ENCODE measurements around the gene KPNA3.
"Not testable (repeated sequence)": the region's sequence is repeated elsewhere in the genome, so short reads cannot be mapped to it uniquely, and the experiment has no call there.

KPNA3 gene

GRCh38 chr13:49806126-49806536 lies 13.6 kb upstream of the KPNA3 start:
- no peak overlapping the region for H3K4me3 ChIP-seq (IDR thresholded peaks at IDR 0.05; ENCODE audit: insufficient read depth, low read depth, low read length)
- H3K4me1 ChIP-seq (ENCODE audit: low read depth, poor library complexity, severe bottlenecking), result no peaks in the 10 kb centered on the region
- H3K27ac ChIP-seq, result no peak overlapping the region
- no peaks in the 10 kb centered on the region for H3K36me3 ChIP-seq (ENCODE audit: insufficient read depth)
- H3K27me3 ChIP-seq (ENCODE audit: insufficient read depth, low read depth), result no peaks in the 10 kb centered on the region
- TF ChIP-seq, protein P1, sequence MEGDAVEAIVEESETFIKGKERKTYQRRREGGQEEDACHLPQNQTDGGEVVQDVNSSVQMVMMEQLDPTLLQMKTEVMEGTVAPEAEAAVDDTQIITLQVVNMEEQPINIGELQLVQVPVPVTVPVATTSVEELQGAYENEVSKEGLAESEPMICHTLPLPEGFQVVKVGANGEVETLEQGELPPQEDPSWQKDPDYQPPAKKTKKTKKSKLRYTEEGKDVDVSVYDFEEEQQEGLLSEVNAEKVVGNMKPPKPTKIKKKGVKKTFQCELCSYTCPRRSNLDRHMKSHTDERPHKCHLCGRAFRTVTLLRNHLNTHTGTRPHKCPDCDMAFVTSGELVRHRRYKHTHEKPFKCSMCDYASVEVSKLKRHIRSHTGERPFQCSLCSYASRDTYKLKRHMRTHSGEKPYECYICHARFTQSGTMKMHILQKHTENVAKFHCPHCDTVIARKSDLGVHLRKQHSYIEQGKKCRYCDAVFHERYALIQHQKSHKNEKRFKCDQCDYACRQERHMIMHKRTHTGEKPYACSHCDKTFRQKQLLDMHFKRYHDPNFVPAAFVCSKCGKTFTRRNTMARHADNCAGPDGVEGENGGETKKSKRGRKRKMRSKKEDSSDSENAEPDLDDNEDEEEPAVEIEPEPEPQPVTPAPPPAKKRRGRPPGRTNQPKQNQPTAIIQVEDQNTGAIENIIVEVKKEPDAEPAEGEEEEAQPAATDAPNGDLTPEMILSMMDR (conservative IDR thresholded peaks at IDR 0.05; ENCODE audit: low read depth, low read length), result no peak
- no peaks in the 10 kb centered on the region for H4K20me1 ChIP-seq (ENCODE audit: insufficient read depth)
- no peak overlapping the region for H3K4me2 ChIP-seq
- no peak overlapping the region for H3K9ac ChIP-seq
- no peaks in the 10 kb centered on the region for H3K79me2 ChIP-seq (ENCODE audit: insufficient read depth, low read depth)
- no peak overlapping the region for H2AFZ ChIP-seq (ENCODE audit: low read depth)

DNA sequence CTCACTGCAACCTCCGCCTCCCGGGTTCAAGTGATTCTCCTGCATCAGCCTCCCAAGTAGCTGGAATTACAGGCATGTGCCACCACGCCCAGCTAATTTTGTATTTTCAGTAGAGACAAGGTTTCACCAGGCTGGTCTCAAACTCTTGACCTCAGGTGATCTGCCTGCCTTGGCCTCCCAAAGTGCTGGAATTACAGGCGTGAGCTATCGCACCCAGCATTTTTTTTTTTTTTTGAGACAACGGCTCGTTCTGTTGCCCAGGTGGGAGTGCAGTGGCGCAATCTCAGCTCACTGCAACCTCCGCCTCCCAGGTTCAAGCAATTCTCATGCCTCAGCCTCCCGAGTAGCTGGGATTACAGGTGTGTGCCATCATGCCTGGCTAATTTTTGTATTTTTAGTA lies 10.6 kb upstream of the KPNA3 start:
- not testable (repeated sequence) for H3K36me3 ChIP-seq (ENCODE audit: insufficient read depth); H3K27me3 ChIP-seq (ENCODE audit: insufficient read depth, low read depth); H3K4me3 ChIP-seq (IDR thresholded peaks at IDR 0.05; ENCODE audit: insufficient read depth, low read depth, low read length); H3K79me2 ChIP-seq (ENCODE audit: insufficient read depth, low read depth); H2AFZ ChIP-seq (ENCODE audit: low read depth); H3K9ac ChIP-seq; H3K4me1 ChIP-seq (ENCODE audit: low read depth, poor library complexity, severe bottlenecking); H3K27ac ChIP-seq; H3K4me2 ChIP-seq; H4K20me1 ChIP-seq (ENCODE audit: insufficient read depth)

GRCh38 chr13:49802426-49802825 lies 9.9 kb upstream of the KPNA3 start:
- no peak overlapping the region for H3K4me2 ChIP-seq
- H2AFZ ChIP-seq (ENCODE audit: low read depth), result no peak overlapping the region
- TF ChIP-seq, protein P1 (conservative IDR thresholded peaks at IDR 0.05; ENCODE audit: low read depth, low read length), result no peak
- no peaks in the 10 kb centered on the region for H3K27me3 ChIP-seq (ENCODE audit: insufficient read depth, low read depth)
- H3K9ac ChIP-seq, result no peak overlapping the region
- no peaks in the 10 kb centered on the region for H3K79me2 ChIP-seq (ENCODE audit: insufficient read depth, low read depth)
- no peaks in the 10 kb centered on the region for H3K36me3 ChIP-seq (ENCODE audit: insufficient read depth)
- no peak overlapping the region for H3K4me3 ChIP-seq (IDR thresholded peaks at IDR 0.05; ENCODE audit: insufficient read depth, low read depth, low read length)
- H3K27ac ChIP-seq, result no peak overlapping the region
- no peaks in the 10 kb centered on the region for H4K20me1 ChIP-seq (ENCODE audit: insufficient read depth)
- no peaks in the 10 kb centered on the region for H3K4me1 ChIP-seq (ENCODE audit: low read depth, poor library complexity, severe bottlenecking)

DNA sequence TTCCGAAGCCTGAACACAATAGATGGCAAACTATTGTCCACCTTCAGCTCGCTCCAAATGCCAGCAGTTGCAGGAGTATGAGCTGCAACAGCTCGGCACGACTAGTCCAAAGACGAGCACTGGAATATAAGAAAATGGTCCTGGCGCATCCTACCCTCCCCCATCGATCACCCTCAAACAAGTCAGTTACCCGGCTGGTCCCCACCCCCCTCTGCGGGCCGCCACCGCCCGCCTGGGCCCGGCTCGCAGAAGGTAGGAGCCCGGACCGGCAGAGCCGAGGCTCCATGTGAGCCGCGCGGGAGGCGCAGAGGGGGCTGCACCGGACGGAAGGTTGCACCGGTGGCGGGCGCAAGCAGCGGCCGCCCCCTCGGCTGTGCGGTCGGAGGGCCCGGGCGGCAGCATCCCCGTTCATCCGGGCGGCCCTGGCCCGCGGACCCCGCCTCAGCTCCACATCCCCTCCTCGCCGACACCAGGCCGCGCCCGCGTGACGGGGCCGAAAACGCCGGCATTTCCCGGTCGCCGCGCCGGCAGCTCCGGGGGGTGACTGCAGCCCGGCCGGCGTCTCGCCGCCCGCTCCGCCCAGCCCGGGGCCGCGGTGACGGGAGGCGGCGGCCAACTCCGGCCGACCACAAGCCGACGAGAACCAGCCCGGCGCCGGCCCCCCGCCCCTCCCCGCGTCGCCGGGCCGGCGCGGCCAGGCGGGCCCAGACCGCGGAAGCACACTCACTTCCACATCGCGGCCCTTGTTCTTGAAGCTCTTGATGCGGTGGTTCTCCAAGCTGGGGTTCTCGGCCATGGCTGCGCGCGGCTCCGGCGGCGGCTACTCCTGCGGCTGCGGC lies 552 bp downstream of the KPNA3 start:
- H3K27me3 ChIP-seq (ENCODE audit: insufficient read depth, low read depth), result no peaks in the 10 kb centered on the region
- peak overlapping the region; percentile 11 for H2AFZ ChIP-seq (ENCODE audit: low read depth)
- H3K4me2 ChIP-seq, result peak overlapping the region; percentile 64
- H3K36me3 ChIP-seq (ENCODE audit: insufficient read depth), result no peaks in the 10 kb centered on the region
- H3K27ac ChIP-seq, result peak overlapping the region; percentile 79
- peaks cover 41% of the 10 kb centered on the region for H3K79me2 ChIP-seq (ENCODE audit: insufficient read depth, low read depth)
- TF ChIP-seq, protein P1 (conservative IDR thresholded peaks at IDR 0.05; ENCODE audit: low read depth, low read length), result no peak
- peak overlapping the region; percentile 86 for H3K9ac ChIP-seq
- H4K20me1 ChIP-seq (ENCODE audit: insufficient read depth), result no peaks in the 10 kb centered on the region
- H3K4me3 ChIP-seq (IDR thresholded peaks at IDR 0.05; ENCODE audit: insufficient read depth, low read depth, low read length), result no peak overlapping the region
- H3K4me1 ChIP-seq (ENCODE audit: low read depth, poor library complexity, severe bottlenecking), result peaks cover 9% of the 10 kb centered on the region

DNA sequence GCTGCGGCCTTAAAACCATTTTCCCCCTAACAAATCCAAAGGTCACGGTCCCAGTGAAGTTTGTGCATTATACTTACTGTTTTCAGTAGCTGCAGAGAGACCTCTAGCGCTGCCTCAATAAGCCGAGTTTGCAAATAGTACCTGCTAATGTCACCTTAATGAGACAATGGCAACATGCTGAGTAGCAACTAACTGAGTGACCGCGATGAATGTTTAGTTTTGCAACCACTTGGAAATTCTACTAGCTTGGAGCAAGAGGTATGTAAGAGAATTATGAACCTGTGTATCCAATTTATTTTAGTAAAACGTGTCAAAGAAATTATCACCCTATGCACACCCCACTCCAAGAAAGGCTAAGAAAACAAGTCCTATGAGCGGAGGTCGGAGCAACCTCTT lies 1.2 kb downstream of the KPNA3 start:
- Histone ChIP-seq H4K20me1 (ENCODE audit: insufficient read depth) (no peaks in the 10 kb centered on the region), H2AFZ (ENCODE audit: low read depth) (peak overlapping the region; percentile 11; the same call in 1 of the 2 replicates), H3K27ac (peak overlapping the region; percentile 79)

More for the DNA sequence above, 1.2 kb downstream of the KPNA3 start:
- Histone ChIP-seq H3K36me3 (ENCODE audit: insufficient read depth) (no peaks in the 10 kb centered on the region), H3K4me1 (ENCODE audit: low read depth, poor library complexity, severe bottlenecking) (peaks cover 9% of the 10 kb centered on the region), H3K79me2 (ENCODE audit: insufficient read depth, low read depth) (peaks cover 44% of the 10 kb centered on the region), H3K4me2 (peak overlapping the region; percentile 64), H3K27me3 (ENCODE audit: insufficient read depth, low read depth) (no peaks in the 10 kb centered on the region), H3K4me3 (IDR thresholded peaks at IDR 0.05; ENCODE audit: insufficient read depth, low read depth, low read length) (no peak overlapping the region), H3K9ac (peak overlapping the region; percentile 86)
- TF ChIP-seq, protein P1 (conservative IDR thresholded peaks at IDR 0.05; ENCODE audit: low read depth, low read length), result no peak

Data from KMS-11 (cell line).